Measurements from ENCODE around the gene KRT28. TPM values are rescaled to one million over a fixed set of nuclear protein-coding genes. Genes with fewer than 3 reads are reported as not detected.
"Not testable (repeated sequence)": the region's sequence is repeated elsewhere in the genome, so short reads cannot be mapped to it uniquely, and the experiment has no call there.

Gene KRT28
- total RNA-seq, 1 donor from 2014 or later: not detected

DNA sequence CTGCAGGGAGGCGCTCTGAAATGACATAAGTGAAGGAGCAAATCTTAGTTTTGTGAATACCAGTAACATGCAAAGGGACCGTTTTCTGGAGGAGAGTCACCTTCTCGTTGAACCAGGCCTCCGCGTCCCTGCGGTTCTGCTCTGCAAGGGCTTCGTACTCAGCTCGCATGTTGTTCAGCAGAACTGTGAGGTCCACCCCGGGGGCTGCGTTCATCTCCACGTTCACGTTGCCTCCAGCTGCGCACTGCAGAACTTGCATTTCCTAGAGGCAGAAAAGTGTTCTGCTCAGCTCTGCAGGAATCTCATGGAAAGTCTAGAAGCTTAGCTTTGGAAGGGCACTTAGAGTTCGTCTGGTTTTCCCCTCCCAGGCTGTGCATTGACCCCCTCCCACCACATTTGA is 48.7 kb downstream of the KRT28 start:
- peaks cover 8% of the 10 kb centered on the region for H3K27me3 ChIP-seq
- TF ChIP-seq, protein P1, sequence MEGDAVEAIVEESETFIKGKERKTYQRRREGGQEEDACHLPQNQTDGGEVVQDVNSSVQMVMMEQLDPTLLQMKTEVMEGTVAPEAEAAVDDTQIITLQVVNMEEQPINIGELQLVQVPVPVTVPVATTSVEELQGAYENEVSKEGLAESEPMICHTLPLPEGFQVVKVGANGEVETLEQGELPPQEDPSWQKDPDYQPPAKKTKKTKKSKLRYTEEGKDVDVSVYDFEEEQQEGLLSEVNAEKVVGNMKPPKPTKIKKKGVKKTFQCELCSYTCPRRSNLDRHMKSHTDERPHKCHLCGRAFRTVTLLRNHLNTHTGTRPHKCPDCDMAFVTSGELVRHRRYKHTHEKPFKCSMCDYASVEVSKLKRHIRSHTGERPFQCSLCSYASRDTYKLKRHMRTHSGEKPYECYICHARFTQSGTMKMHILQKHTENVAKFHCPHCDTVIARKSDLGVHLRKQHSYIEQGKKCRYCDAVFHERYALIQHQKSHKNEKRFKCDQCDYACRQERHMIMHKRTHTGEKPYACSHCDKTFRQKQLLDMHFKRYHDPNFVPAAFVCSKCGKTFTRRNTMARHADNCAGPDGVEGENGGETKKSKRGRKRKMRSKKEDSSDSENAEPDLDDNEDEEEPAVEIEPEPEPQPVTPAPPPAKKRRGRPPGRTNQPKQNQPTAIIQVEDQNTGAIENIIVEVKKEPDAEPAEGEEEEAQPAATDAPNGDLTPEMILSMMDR (IDR thresholded peaks at IDR 0.05): no peak
- TF ChIP-seq EZH2 (IDR thresholded peaks at IDR 0.05): no peak
- TF ChIP-seq EZH2phosphoT487 (IDR thresholded peaks at IDR 0.05): no peak
- no peaks in the 10 kb centered on the region for H3K36me3 Mint-ChIP-seq
- no peaks in the 10 kb centered on the region for H3K4me1 ChIP-seq
- H3K27ac ChIP-seq: no peak overlapping the region
- H3K9me3 Mint-ChIP-seq: no peaks in the 10 kb centered on the region
- H3K9me3 ChIP-seq (ENCODE audit: low read depth): no peaks in the 10 kb centered on the region
- no peaks in the 10 kb centered on the region for H3K4me1 Mint-ChIP-seq
- no peak overlapping the region for H3K27ac Mint-ChIP-seq
- no peak overlapping the region for H3K9ac ChIP-seq
- no peaks in the 10 kb centered on the region for H3K36me3 ChIP-seq
- H4K20me1 ChIP-seq (ENCODE audit: low read depth): no peaks in the 10 kb centered on the region
- no peak overlapping the region for H2AFZ ChIP-seq (replicated peaks)
- no peak overlapping the region for H3K4me3 Mint-ChIP-seq
- H3K27me3 Mint-ChIP-seq (ENCODE audit: insufficient read depth, low read depth): peaks cover 2% of the 10 kb centered on the region
- no peak overlapping the region for H3K4me2 ChIP-seq
- H3F3A ChIP-seq (ENCODE audit: low read depth): no peaks in the 10 kb centered on the region
- no peaks in the 10 kb centered on the region for H3K79me2 ChIP-seq (ENCODE audit: low read depth)
- no peak overlapping the region for H3K4me3 ChIP-seq
- DNase-seq (ENCODE audit: low spot score): no peak

DNA sequence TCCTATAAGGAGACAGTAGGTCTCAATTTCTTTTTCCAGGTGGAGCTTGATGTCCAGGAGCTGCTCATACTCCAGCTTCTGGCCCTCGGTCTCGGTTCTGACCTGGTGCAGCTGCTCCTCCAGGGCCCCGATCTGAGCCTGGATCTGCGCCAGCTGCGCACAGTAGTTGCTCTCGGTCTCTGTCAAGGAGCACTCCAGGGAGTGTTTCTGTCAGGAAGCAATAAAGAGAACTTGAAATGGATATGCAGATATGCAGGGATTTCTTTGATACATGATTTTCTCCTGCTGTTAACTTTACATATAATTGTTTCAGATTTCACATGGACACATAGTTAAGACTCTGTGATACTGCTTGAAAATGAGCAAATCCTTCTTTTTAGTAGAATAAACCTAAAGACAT is 49.4 kb downstream of the KRT28 start:
- H3K27ac ChIP-seq: no peak overlapping the region
- no peak for DNase-seq (ENCODE audit: low spot score)
- no peaks in the 10 kb centered on the region for H3K4me1 ChIP-seq
- H4K20me1 ChIP-seq (ENCODE audit: low read depth): no peaks in the 10 kb centered on the region
- TF ChIP-seq EZH2 (IDR thresholded peaks at IDR 0.05): no peak
- TF ChIP-seq, protein P1 (IDR thresholded peaks at IDR 0.05): no peak
- no peaks in the 10 kb centered on the region for H3K9me3 ChIP-seq (ENCODE audit: low read depth)
- no peak overlapping the region for H3K4me2 ChIP-seq
- no peaks in the 10 kb centered on the region for H3F3A ChIP-seq (ENCODE audit: low read depth)
- H3K27me3 ChIP-seq: peaks cover 8% of the 10 kb centered on the region
- Mint-ChIP-seq H3K9me3 (no peaks in the 10 kb centered on the region), H3K36me3 (no peaks in the 10 kb centered on the region), H3K27ac (no peak overlapping the region), H3K27me3 (ENCODE audit: insufficient read depth, low read depth) (peaks cover 2% of the 10 kb centered on the region), H3K4me1 (peaks cover 3% of the 10 kb centered on the region), H3K4me3 (no peak overlapping the region)
- H3K36me3 ChIP-seq: no peaks in the 10 kb centered on the region
- no peaks in the 10 kb centered on the region for H3K79me2 ChIP-seq (ENCODE audit: low read depth)
- no peak overlapping the region for H2AFZ ChIP-seq (replicated peaks)
- H3K4me3 ChIP-seq: no peak overlapping the region
- no peak overlapping the region for H3K9ac ChIP-seq

- H3K36me3 ChIP-seq: not testable (repeated sequence)
Observed at GRCh38 chr17:40748666-40749065, 51.1 kb downstream of the KRT28 start.

More at GRCh38 chr17:40748666-40749065, 51.1 kb downstream of the KRT28 start:
- not testable (repeated sequence) for H3K4me3 Mint-ChIP-seq; H3K27me3 Mint-ChIP-seq (ENCODE audit: insufficient read depth, low read depth); H3K36me3 Mint-ChIP-seq; H3K27ac Mint-ChIP-seq; H3K4me1 ChIP-seq; H2AFZ ChIP-seq (replicated peaks); H3K9ac ChIP-seq; H3F3A ChIP-seq (ENCODE audit: low read depth); H3K27ac ChIP-seq; H3K4me2 ChIP-seq; H3K79me2 ChIP-seq (ENCODE audit: low read depth); H3K4me3 ChIP-seq; H3K9me3 Mint-ChIP-seq; H3K9me3 ChIP-seq (ENCODE audit: low read depth); DNase-seq (ENCODE audit: low spot score); H4K20me1 ChIP-seq (ENCODE audit: low read depth); H3K27me3 ChIP-seq; H3K4me1 Mint-ChIP-seq

Other genes starting within 250 kb of the KRT28 start
- 0.37 TPM in 1 of 2 replicates, not detected in the other for gene CCR7, start 234.5 kb downstream of the KRT28 start, total RNA-seq (ENCODE audit: low replicate concordance)
- gene SMARCE1, start 152.1 kb downstream of the KRT28 start, total RNA-seq (ENCODE audit: low replicate concordance): 179 and 237 TPM in 2 replicates
- gene KRT222, start 134.8 kb downstream of the KRT28 start, total RNA-seq (ENCODE audit: low replicate concordance): 0.39 and 2.8 TPM in 2 replicates
- gene KRT24, start 96.2 kb downstream of the KRT28 start, total RNA-seq (ENCODE audit: low replicate concordance): not detected in 2 replicates
- not detected in 2 replicates for gene KRT25, start 44.6 kb downstream of the KRT28 start, total RNA-seq (ENCODE audit: low replicate concordance)
- gene KRT26, start 27.8 kb downstream of the KRT28 start, total RNA-seq (ENCODE audit: low replicate concordance): not detected in 2 replicates
- gene KRT27, start 17.4 kb downstream of the KRT28 start, total RNA-seq (ENCODE audit: low replicate concordance): not detected in 2 replicates
- 7.5 and 19.3 TPM in 2 replicates for gene KRT10, start 22.7 kb upstream of the KRT28 start, total RNA-seq (ENCODE audit: low replicate concordance)
- gene KRT12, start 67.3 kb upstream of the KRT28 start, total RNA-seq (ENCODE audit: low replicate concordance): not detected in 2 replicates
- not detected in 2 replicates for gene KRT20, start 85.3 kb upstream of the KRT28 start, total RNA-seq (ENCODE audit: low replicate concordance)
- gene KRT23, start 137.7 kb upstream of the KRT28 start, total RNA-seq (ENCODE audit: low replicate concordance): 0.60 TPM in 1 of 2 replicates, not detected in the other
- gene KRT39, start 167.0 kb upstream of the KRT28 start, total RNA-seq (ENCODE audit: low replicate concordance): not detected in 2 replicates
- not detected in 2 replicates for gene KRT40, start 184.4 kb upstream of the KRT28 start, total RNA-seq (ENCODE audit: low replicate concordance)
- not detected in 2 replicates for gene KRTAP3-3, start 194.2 kb upstream of the KRT28 start, total RNA-seq (ENCODE audit: low replicate concordance)
- gene KRTAP3-2, start 199.9 kb upstream of the KRT28 start, total RNA-seq (ENCODE audit: low replicate concordance): not detected in 2 replicates
- gene KRTAP3-1, start 209.2 kb upstream of the KRT28 start, total RNA-seq (ENCODE audit: low replicate concordance): not detected in 2 replicates
- not detected in 2 replicates for gene KRTAP1-5, start 227.2 kb upstream of the KRT28 start, total RNA-seq (ENCODE audit: low replicate concordance)
- not detected in 2 replicates for gene KRTAP1-4, start 230.2 kb upstream of the KRT28 start, total RNA-seq (ENCODE audit: low replicate concordance)
- gene KRTAP1-3, start 234.9 kb upstream of the KRT28 start, total RNA-seq (ENCODE audit: low replicate concordance): not detected in 2 replicates
- gene KRTAP1-1, start 241.5 kb upstream of the KRT28 start, total RNA-seq (ENCODE audit: low replicate concordance): not detected in 2 replicates
- not detected in 2 replicates for gene KRTAP2-1, start 247.4 kb upstream of the KRT28 start, total RNA-seq (ENCODE audit: low replicate concordance)

Measured in neural progenitor cell (in vitro differentiated cells).